H1 (cell line): ENCODE measurements around the gene CD40LG.

Experiments
- ASH2L ChIP-seq: fragments of 200-600, 300-600 bp; sonication (generic); IDR thresholded peaks from one replicate; pipeline ENCODE4 v1.7.1; 2017; ENCODE audit warnings: low read length
- EP300 ChIP-seq, 2 experiments: IDR thresholded peaks; 1 replicate in 1 of 2; 2 replicates in 1 of 2; pipeline ENCODE4 v1.6.1; 2011 to 2012; ENCODE audit warnings: low read depth in 2 of 2, low read length in 2 of 2, mild to moderate bottlenecking in 2 of 2, borderline replicate concordance in 1 of 2, inconsistent platforms in 1 of 2, moderate library complexity in 1 of 2
- KDM1A ChIP-seq: fragments of 200-600, 300-600 bp; sonication (generic); IDR thresholded peaks from 2 replicates; pipeline ENCODE4 v1.7.1; 2016; ENCODE audit warnings: mild to moderate bottlenecking, low read length, borderline replicate concordance
- POLR2A ChIP-seq, 2 experiments: IDR thresholded peaks; 1 replicate in 1 of 2; 2 replicates in 1 of 2; pipeline ENCODE4 v1.6.1; 2011; ENCODE audit warnings: low read depth in 2 of 2, low read length in 2 of 2, mild to moderate bottlenecking in 2 of 2; ENCODE audit errors: control extremely low read depth in 1 of 2
- POLR2AphosphoS5 ChIP-seq: IDR thresholded peaks from 2 replicates; pipeline ENCODE4 v1.6.1; 2011; ENCODE audit warnings: low read depth, low read length
- ZNF274 ChIP-seq: IDR thresholded peaks from 2 replicates; pipeline ENCODE4 v1.7.0; 2012; ENCODE audit warnings: low read length, borderline replicate concordance; ENCODE audit errors: extremely low read depth
- TF ChIP-seq, protein P1 (sequence below): IDR thresholded peaks from 2 replicates; pipeline ENCODE4 v1.6.1; 2011; ENCODE audit warnings: low read length, improper control_type of control experiment
- TF ChIP-seq, protein P2 (sequence below), 3 experiments: IDR thresholded peaks; 1 replicate in 2 of 3; 2 replicates in 1 of 3; pipeline versions ENCODE4 v1.5.1 to v1.6.1; 2011; ENCODE audit warnings: low read length in 3 of 3, mild to moderate bottlenecking in 3 of 3, inconsistent platforms in 2 of 3, low read depth in 1 of 3, moderate library complexity in 1 of 3; ENCODE audit not compliant: insufficient read depth in 1 of 3; ENCODE audit errors: control extremely low read depth in 1 of 3

DNA sequence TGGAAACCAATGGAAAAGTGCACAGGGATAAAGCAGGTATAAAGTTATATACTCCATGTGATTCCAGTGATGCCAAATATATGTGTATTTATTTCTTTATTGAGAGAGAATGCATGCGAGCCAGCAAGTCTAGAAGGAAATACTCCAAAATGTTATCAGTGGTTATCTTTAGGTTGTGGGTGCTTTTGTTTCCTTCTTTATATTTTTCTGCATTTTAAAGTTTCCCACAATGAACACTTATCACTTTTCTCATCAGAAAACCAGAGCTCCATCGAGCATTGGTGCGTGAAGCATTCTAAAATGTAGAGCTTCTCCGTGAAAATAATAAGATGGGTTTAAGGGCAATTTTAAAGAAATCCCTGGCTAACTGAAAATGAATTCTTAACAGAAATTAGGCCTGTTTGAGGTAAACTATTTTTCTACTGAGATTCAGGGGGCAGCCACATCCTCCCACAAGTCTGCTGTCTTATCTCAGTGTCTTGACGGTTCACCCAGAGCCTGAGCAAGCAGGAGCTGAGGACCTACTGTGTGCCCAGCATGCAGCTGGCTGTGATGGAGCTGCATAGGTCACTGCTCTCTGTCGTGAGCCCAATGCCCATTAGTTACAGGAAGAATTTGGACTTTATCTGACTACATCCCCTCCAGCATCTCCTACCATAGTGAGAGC is 18.7 kb upstream of the CD40LG start:
- TF ChIP-seq ASH2L = no peak
- TF ChIP-seq ZNF274 = no peak
- TF ChIP-seq, protein P1, sequence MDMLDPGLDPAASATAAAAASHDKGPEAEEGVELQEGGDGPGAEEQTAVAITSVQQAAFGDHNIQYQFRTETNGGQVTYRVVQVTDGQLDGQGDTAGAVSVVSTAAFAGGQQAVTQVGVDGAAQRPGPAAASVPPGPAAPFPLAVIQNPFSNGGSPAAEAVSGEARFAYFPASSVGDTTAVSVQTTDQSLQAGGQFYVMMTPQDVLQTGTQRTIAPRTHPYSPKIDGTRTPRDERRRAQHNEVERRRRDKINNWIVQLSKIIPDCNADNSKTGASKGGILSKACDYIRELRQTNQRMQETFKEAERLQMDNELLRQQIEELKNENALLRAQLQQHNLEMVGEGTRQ = no peak
- TF ChIP-seq KDM1A = no peak
- TF ChIP-seq POLR2AphosphoS5 = no peak
- TF ChIP-seq, protein P2, sequence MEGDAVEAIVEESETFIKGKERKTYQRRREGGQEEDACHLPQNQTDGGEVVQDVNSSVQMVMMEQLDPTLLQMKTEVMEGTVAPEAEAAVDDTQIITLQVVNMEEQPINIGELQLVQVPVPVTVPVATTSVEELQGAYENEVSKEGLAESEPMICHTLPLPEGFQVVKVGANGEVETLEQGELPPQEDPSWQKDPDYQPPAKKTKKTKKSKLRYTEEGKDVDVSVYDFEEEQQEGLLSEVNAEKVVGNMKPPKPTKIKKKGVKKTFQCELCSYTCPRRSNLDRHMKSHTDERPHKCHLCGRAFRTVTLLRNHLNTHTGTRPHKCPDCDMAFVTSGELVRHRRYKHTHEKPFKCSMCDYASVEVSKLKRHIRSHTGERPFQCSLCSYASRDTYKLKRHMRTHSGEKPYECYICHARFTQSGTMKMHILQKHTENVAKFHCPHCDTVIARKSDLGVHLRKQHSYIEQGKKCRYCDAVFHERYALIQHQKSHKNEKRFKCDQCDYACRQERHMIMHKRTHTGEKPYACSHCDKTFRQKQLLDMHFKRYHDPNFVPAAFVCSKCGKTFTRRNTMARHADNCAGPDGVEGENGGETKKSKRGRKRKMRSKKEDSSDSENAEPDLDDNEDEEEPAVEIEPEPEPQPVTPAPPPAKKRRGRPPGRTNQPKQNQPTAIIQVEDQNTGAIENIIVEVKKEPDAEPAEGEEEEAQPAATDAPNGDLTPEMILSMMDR (IDR thresholded peaks at IDR 0.05; ENCODE audit: control extremely low read depth in 1 of 3, insufficient read depth in 1 of 3, low read depth in 1 of 3, low read length in 3 of 3) = no peak
- no peak for TF ChIP-seq POLR2A (IDR thresholded peaks at IDR 0.05; ENCODE audit: control extremely low read depth in 1 of 2, low read depth in 2 of 2, low read length in 2 of 2)
- TF ChIP-seq EP300 (IDR thresholded peaks at IDR 0.05; ENCODE audit: borderline replicate concordance in 1 of 2, low read depth in 2 of 2, low read length in 2 of 2) = no peak
